Esophagus squamous epithelium (tissue), 5 donors: ENCODE measurements around the gene CIDEB. TPM values are rescaled to one million over a fixed set of nuclear protein-coding genes. Genes with fewer than 3 reads are reported as not detected.

Source experiments
- DNase-seq: peaks from one replicate; lab custom pipeline; 2025; lab: John Stamatoyannopoulos, UW
- H3K27ac ChIP-seq, 4 donors: fragments of 200-600 bp; sonication (generic); one replicate each; pipeline ENCODE4 v1.5.1; 2016 to 2019; ENCODE audit warnings: mild to moderate bottlenecking in 1 of 4
- H3K27me3 ChIP-seq, 4 donors: fragments of 200-600 bp; sonication (generic); 1 replicate in 3 of 4; 2 replicates in 1 of 4; pipeline versions ENCODE4 v1.5.1 to v1.6.0; 2017 to 2021; ENCODE audit warnings: antibody characterized with exemption in 1 of 4
- H3K36me3 ChIP-seq, 3 donors: fragments of 200-600 bp; sonication (generic); one replicate each; pipeline ENCODE4 v1.5.1; 2016 to 2019
- H3K4me1 ChIP-seq, 3 donors: fragments of 200-600 bp; sonication (generic); one replicate each; pipeline ENCODE4 v1.5.1; 2017 to 2019
- H3K4me3 ChIP-seq, 4 donors: fragments of 200-600 bp; sonication (generic); 1 replicate in 3 of 4; 2 replicates in 1 of 4; pipeline ENCODE4 v1.5.1; 2016 to 2019; ENCODE audit warnings: mild to moderate bottlenecking in 2 of 4, moderate library complexity in 1 of 4
- H3K9me3 ChIP-seq, 3 donors: fragments of 200-600 bp; sonication (generic); one replicate each; pipeline ENCODE4 v1.5.1; 2016 to 2019
- POLR2A ChIP-seq, 4 donors: fragments of 450-650 bp; IDR thresholded peaks; one replicate each; pipeline ENCODE4 v1.6.1; 2017; ENCODE audit warnings: antibody characterized with exemption in 4 of 4, mild to moderate bottlenecking in 4 of 4, moderate library complexity in 3 of 4
- WGBS, 2 donors: methylation state at CpG; one replicate each; pipeline ENCODE4 v1.1.5; 2018; 5-methylcytosine and 5-hydroxymethylcytosine counted together
- intact Hi-C: fragments of 100-400 bp; cut with DNase I; formaldehyde crosslinking; loops from one replicate; pipeline ENCODE4 v1.15.0; 2022
- total RNA-seq, 4 donors: library from RNA; depleted of rRNA; stranded (reverse); fragments of >200 nt; gene quantifications; one replicate each; pipeline ENCODE4 v1.1.0, GENCODE V29; 2016
- TF ChIP-seq, protein P1 (sequence below), 6 experiments: fragments of 450-650 bp in 4 of 6; fragments of 200-600 bp in 2 of 6; sonication (generic) in 2 of 6; IDR thresholded peaks; one replicate each; pipeline ENCODE4 v1.5.1; 2016 to 2019; ENCODE audit warnings: antibody characterized with exemption in 6 of 6, mild to moderate bottlenecking in 4 of 6, moderate library complexity in 4 of 6
- donor health status: DM: yes; HTN: yes; CAD: no.

CIDEB gene
- total RNA-seq, 4 donors from 2014 or later = 18.3 to 41.4 (median 30.4) TPM

DNA sequence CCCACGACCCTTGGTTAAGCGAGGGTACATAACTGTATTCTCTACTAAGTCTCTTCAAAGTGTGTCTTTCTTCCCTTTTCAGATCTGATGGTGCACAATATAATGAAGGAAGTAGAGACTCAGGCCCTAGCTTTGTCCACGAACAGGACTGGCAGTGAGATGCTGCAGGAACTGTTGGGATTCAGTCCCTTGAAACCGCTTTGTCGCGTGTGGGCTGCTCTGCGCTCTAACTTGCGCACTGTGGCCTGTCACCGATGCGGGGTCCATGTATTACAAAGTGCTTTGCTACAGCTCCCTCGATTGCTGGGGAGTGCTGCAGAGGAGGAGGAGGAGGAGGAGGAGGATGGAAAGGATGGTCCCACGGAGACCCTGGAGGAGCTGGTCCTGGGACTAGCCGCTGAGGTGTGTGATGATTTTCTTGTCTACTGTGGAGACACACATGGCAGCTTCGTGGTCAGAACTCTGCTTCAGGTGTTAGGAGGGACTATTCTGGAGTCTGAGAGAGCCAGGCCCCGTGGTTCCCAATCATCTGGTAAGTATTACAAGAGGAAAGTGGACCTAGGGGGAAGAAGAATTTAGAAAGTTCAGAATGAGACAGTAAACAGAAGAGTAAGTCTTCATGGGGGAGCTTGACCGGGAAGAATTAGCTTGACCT is 7.3 kb downstream of the CIDEB start:
- Histone ChIP-seq H3K36me3 (peaks cover 16 to 64% (median 33%) of the 10 kb centered on the region in 3 donors), H3K9me3 (no peaks in the 10 kb centered on the region), H3K27ac (peak overlapping the region; percentile 94 to 97 (median 96)), H3K4me1 (peaks cover 20 to 59% (median 25%) of the 10 kb centered on the region in 3 donors), H3K27me3 (no peaks in the 10 kb centered on the region), H3K4me3 (peak overlapping the region; percentile 60 to 92 (median 87))
- TF ChIP-seq POLR2A (IDR thresholded peaks at IDR 0.05) = no peak
- TF ChIP-seq, protein P1, sequence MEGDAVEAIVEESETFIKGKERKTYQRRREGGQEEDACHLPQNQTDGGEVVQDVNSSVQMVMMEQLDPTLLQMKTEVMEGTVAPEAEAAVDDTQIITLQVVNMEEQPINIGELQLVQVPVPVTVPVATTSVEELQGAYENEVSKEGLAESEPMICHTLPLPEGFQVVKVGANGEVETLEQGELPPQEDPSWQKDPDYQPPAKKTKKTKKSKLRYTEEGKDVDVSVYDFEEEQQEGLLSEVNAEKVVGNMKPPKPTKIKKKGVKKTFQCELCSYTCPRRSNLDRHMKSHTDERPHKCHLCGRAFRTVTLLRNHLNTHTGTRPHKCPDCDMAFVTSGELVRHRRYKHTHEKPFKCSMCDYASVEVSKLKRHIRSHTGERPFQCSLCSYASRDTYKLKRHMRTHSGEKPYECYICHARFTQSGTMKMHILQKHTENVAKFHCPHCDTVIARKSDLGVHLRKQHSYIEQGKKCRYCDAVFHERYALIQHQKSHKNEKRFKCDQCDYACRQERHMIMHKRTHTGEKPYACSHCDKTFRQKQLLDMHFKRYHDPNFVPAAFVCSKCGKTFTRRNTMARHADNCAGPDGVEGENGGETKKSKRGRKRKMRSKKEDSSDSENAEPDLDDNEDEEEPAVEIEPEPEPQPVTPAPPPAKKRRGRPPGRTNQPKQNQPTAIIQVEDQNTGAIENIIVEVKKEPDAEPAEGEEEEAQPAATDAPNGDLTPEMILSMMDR (IDR thresholded peaks at IDR 0.05) = no peak
- intact Hi-C loops = no loop called here
- 21 to 30% methylated on average over 11 to 14 of the region's 16 CpGs for WGBS, 2 donors
- no peak for DNase-seq

DNA sequence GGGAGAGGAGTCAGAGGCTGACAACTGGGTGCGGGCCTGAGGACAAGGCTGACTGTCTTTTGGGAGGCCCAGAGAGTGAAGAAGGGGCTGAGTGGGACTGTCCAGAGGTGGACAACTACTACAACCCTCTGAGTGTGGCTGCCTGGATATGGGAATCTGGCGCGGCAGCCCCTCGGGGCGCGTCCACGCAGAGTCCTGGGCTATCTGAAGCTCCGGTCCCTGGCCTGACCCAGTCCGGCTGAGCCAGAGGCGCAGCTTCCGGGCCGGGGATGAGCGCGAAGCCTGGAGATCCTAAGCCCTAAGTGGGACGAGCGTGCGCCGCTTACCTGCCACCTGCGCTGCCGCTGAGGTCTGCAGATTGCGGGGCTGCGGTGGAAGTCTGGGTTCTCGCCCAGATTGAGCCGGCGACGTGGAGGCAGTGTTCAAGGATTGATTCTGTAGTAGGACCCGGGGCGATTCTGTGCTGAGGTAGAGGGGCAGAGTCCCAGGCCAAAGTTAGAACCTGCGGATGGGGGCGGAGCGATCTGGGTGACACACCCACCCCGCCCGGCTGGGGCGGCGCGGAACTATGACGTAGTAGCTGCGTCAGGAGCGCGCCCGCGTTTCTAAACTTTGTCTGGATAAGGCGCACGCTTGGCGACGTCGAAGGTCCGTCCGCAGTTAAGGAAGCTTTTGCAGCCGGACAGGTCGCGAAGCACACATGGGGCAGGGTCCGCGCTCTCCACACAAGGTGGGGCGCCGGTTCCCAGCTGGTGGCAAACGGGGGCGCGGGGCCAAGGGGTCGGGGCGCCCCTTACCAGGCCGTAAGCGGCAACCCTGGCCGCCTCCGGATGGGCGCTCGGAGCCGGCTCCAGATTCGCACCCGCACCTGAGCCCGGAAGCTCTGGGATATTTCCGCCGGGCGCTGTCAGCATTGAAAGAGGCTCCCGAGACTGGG is 8.3 kb downstream of the CIDEB start, which contains the start of the genes DHRS1 and NOP9:
Gene DHRS1 (minus strand): TSS at position 526 of the 937 bp plus-strand sequence. CDS start 674 bp downstream, outside the sequence.
Gene NOP9 (plus strand): TSS at position 596 of the 937 bp plus-strand sequence. CDS start 105 bp downstream, at position 701.
- Histone ChIP-seq H3K27ac (peak within 1 kb of the TSS; percentile 94 to 97 (median 96)), H3K9me3 (no peaks in the 10 kb centered on the region), H3K4me3 (peak within 1 kb of the TSS; percentile 60 to 92 (median 87)), H3K27me3 (no peaks in the 10 kb centered on the region), H3K4me1 (peaks cover 20 to 59% (median 25%) of the 10 kb centered on the region in 3 donors), H3K36me3 (peaks cover 16 to 64% (median 24%) of the 10 kb centered on the region in 3 donors)
- TF ChIP-seq POLR2A (IDR thresholded peaks at IDR 0.05) = peak in 3 of 4 donors; percentile 73 to 78 (median 78)
- TF ChIP-seq, protein P1 (IDR thresholded peaks at IDR 0.05) = peak in 2 of 6 experiments; percentile 18 to 30
- DNase-seq = peak; percentile 71
- intact Hi-C loops = loop anchor here (2.0 kb wide), 1 partner anchor 57 kb away; the partner anchor contains the start of gene TINF2
- WGBS, 2 donors = 0% methylated on average over 7 to 10 of the region's 75 CpGs

DNA sequence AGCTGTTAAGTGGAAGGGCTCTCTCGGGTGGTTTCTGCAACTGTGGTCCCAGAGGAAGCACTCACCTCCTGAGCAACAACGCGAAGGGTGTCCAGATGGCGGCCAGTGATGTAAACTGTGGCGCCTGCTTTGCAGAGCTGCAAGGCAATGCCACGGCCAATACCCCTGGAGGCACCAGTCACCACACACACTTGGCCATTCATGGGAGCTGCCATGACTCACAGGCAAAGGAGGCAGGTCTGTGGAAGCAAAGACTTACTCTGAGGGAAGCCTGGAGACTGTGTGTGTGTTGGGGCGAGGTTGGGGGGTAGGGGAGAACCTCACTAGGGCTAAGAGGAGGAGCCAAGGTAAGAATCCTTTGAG is 8.9 kb downstream of the CIDEB start:
- Histone ChIP-seq H3K4me3 (peak overlapping the region; percentile 60 to 92 (median 87)), H3K9me3 (no peaks in the 10 kb centered on the region), H3K27me3 (no peaks in the 10 kb centered on the region), H3K27ac (peak overlapping the region; percentile 94 to 97 (median 96)), H3K4me1 (peaks cover 20 to 59% (median 25%) of the 10 kb centered on the region in 3 donors), H3K36me3 (peaks cover 16 to 64% (median 18%) of the 10 kb centered on the region in 3 donors)
- TF ChIP-seq, protein P1 (IDR thresholded peaks at IDR 0.05) = no peak
- TF ChIP-seq POLR2A (IDR thresholded peaks at IDR 0.05) = no peak
- no peak for DNase-seq
- 38 to 39% methylated on average over 2 to 6 of the region's 7 CpGs for WGBS, 2 donors
- intact Hi-C loops = loop anchor here (2.0 kb wide), 1 partner anchor 56 kb away; the partner anchor contains the start of gene TINF2

DNA sequence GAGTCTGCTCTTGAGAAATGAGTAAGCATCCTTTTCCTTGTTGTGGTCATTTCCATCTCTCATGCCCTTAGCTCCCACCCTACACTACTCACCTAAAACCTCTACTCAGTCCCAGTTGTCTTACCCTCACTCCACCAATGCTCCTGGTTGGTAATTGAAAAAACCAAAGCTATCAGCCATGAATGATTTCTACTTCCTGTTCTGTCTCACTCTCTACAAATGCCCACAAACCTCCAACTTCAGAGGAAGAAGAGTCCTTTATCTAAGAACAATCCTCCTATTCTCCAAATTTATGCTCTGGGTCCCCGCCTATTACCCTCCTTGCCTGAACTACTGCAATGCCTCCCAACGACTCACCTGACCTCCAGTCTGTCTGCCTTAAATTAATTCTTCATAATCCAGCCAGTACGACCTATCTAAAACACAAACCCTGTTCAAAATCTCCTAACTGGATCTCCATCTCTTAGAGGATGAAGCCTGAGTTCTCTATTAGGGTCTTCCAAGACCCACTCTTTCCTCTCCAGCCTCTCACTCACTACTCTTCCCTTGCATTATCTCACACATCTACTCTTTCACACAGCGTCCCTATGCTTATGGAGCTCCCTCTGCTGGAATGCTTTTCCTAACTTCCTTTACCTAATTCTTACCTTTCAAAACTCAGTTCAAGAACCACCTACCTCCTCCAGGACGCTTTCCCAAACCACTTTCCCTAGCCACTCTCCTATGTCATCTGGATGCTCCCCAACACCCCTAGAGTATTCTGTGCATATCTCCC is 10.4 kb downstream of the CIDEB start:
- intact Hi-C loops = no loop called here
- Histone ChIP-seq H3K27ac (peak overlapping the region; percentile 55 to 97 (median 78)), H3K4me3 (peak overlapping the region in 2 of 4 donors; percentile 2 to 12), H3K9me3 (no peaks in the 10 kb centered on the region), H3K27me3 (no peaks in the 10 kb centered on the region), H3K36me3 (peaks cover 10 to 64% (median 10%) of the 10 kb centered on the region in 3 donors), H3K4me1 (peaks cover 20 to 59% (median 25%) of the 10 kb centered on the region in 3 donors)
- WGBS, 2 donors = 25 to 29% methylated on average over 5 of the region's 5 CpGs
- no peak for TF ChIP-seq POLR2A (IDR thresholded peaks at IDR 0.05)
- TF ChIP-seq, protein P1 (IDR thresholded peaks at IDR 0.05) = peak in 5 of 6 experiments; percentile 25 to 70 (median 43)
- DNase-seq = no peak
